Fibroblast of peridontal ligament (primary cell): ENCODE measurements around the gene TPH2.

ENCODE experiments used
- DNase-seq: peaks from one replicate; pipeline ENCODE4 v3.0.0-alpha.2; 2010; ENCODE audit errors: extremely low read depth

Gene TPH2

GRCh38 chr12:71938728-71939385 is at the start of gene TPH2:
Gene TPH2, plus strand, starts transcription at chr12:71938845. Its CDS starts 142 bp downstream, at chr12:71938987.
- peak; percentile 30 for DNase-seq

GRCh38 chr12:71890475-71890874 is 48.2 kb upstream of the TPH2 start:
- no peak for DNase-seq

GRCh38 chr12:71892059-71892458 is 46.6 kb upstream of the TPH2 start:
- no peak for DNase-seq

- DNase-seq: peak; percentile 7
Measured at GRCh38 chr12:71896205-71896882, 42.3 kb upstream of the TPH2 start.

GRCh38 chr12:71900091-71900490 is 38.6 kb upstream of the TPH2 start:
- peak; percentile 41 for DNase-seq

GRCh38 chr12:71904629-71905028 is 34.0 kb upstream of the TPH2 start:
- no peak for DNase-seq

- DNase-seq: no peak
Measured at GRCh38 chr12:71935594-71935993, 3.1 kb upstream of the TPH2 start.

- DNase-seq: no peak
Measured at GRCh38 chr12:71940068-71940467, 1.4 kb downstream of the TPH2 start.

- DNase-seq: no peak
Measured at GRCh38 chr12:71941174-71941573, 2.5 kb downstream of the TPH2 start.

GRCh38 chr12:71942259-71942658 is 3.6 kb downstream of the TPH2 start:
- DNase-seq: no peak

- DNase-seq: no peak
Measured at GRCh38 chr12:71942703-71943102, 4.1 kb downstream of the TPH2 start.

- DNase-seq: no peak
Measured at GRCh38 chr12:71945121-71945520, 6.5 kb downstream of the TPH2 start.

- no peak for DNase-seq
Measured at GRCh38 chr12:71945883-71946282, 7.2 kb downstream of the TPH2 start.

- peak; percentile 6 for DNase-seq
Measured at GRCh38 chr12:71947645-71948105, 9.0 kb downstream of the TPH2 start.

- DNase-seq: no peak
Measured at GRCh38 chr12:71948390-71948789, 9.7 kb downstream of the TPH2 start.

GRCh38 chr12:71949646-71950045 is 11.0 kb downstream of the TPH2 start:
- no peak for DNase-seq

GRCh38 chr12:71950404-71950803 is 11.8 kb downstream of the TPH2 start:
- no peak for DNase-seq

- no peak for DNase-seq
Measured at GRCh38 chr12:71950819-71951218, 12.2 kb downstream of the TPH2 start.

- DNase-seq: no peak
Measured at GRCh38 chr12:71954083-71954778, 15.6 kb downstream of the TPH2 start.

- no peak for DNase-seq
Measured at GRCh38 chr12:71954861-71955260, 16.2 kb downstream of the TPH2 start.

- peak; percentile 37 for DNase-seq
Measured at GRCh38 chr12:71955970-71956369, 17.3 kb downstream of the TPH2 start.

GRCh38 chr12:71958056-71958455 is 19.4 kb downstream of the TPH2 start:
- peak; percentile 1 for DNase-seq

GRCh38 chr12:71958457-71958856 is 19.8 kb downstream of the TPH2 start:
- DNase-seq: peak; percentile 7
